ENCODE results near the gene NYAP2.

DNA sequence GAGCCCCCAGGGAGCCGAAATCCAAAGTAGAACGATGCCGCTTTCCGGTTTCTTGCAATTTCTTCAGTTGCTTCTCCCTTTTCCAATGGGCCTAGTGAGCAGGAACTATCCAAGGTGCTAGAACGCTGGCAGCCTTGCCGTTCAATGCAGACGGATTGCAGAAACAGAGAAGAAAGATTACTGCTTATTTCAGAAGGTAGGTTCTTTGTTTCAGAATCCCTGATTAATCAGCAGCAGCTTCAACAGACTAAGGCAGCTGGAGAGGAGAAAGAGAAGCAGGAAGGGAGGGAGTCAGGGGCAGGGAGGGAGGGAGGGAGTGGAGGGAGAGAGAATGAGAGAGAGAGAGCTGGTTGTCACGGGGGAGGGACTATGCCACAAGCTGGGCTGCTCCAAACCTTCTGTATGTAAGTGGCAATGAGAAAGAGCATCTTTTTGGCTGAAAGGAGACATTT, 576 bp downstream of the NYAP2 start:
- TF ChIP-seq, protein P1, sequence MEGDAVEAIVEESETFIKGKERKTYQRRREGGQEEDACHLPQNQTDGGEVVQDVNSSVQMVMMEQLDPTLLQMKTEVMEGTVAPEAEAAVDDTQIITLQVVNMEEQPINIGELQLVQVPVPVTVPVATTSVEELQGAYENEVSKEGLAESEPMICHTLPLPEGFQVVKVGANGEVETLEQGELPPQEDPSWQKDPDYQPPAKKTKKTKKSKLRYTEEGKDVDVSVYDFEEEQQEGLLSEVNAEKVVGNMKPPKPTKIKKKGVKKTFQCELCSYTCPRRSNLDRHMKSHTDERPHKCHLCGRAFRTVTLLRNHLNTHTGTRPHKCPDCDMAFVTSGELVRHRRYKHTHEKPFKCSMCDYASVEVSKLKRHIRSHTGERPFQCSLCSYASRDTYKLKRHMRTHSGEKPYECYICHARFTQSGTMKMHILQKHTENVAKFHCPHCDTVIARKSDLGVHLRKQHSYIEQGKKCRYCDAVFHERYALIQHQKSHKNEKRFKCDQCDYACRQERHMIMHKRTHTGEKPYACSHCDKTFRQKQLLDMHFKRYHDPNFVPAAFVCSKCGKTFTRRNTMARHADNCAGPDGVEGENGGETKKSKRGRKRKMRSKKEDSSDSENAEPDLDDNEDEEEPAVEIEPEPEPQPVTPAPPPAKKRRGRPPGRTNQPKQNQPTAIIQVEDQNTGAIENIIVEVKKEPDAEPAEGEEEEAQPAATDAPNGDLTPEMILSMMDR (IDR thresholded peaks at IDR 0.05) = no peak
- TF ChIP-seq POLR2AphosphoS5 (IDR thresholded peaks at IDR 0.05) (no peak), POLR2A (IDR thresholded peaks at IDR 0.05) (no peak), EP300 (IDR thresholded peaks at IDR 0.05) (no peak)
